A673 (cell line): ENCODE results near the gene USF3. TPM values are rescaled to one million over a fixed set of nuclear protein-coding genes. Genes with fewer than 3 reads are reported as not detected.

Experiments used
- BruUV-seq: library from RNA; stranded (reverse); fragments of 400-500 nt; replicated peaks from 2 replicates; lab custom pipeline; 2021; lab: Mats Ljungman, UMichigan
- CTCF ChIA-PET: fragments of 300-600 bp; sonication (Branson Sonifier 250); formaldehyde crosslinking; loops from one replicate; lab custom pipeline; 2022; ENCODE audit warnings: antibody characterized with exemption; lab: Charles Lee
- POLR2A ChIA-PET: fragments of 300-600 bp; sonication (Branson Sonifier 250); formaldehyde crosslinking; loops from one replicate; lab custom pipeline; 2022; ENCODE audit warnings: antibody characterized with exemption; ENCODE audit not compliant: low non-redundant PET; lab: Charles Lee
- DNase-seq: peaks from one replicate; pipeline ENCODE4 v3.0.0-alpha.2; 2015; ENCODE audit warnings: low spot score
- H3K27ac ChIP-seq: fragments of 200-600 bp; sonication (generic); 2 replicates; pipeline ENCODE4 v1.5.1; 2016; ENCODE audit warnings: mixed run types, low read depth, mild to moderate bottlenecking, mixed read lengths, antibody characterized with exemption, low read length; ENCODE audit not compliant: poor library complexity, severe bottlenecking
- H3K27me3 ChIP-seq: fragments of 200-600 bp; sonication (generic); replicated peaks from 2 replicates; pipeline ENCODE4 v1.6.1; 2017; ENCODE audit warnings: mixed run types, low read depth, mild to moderate bottlenecking, mixed read lengths, antibody characterized with exemption, low read length; ENCODE audit not compliant: insufficient read depth, poor library complexity
- H3K36me3 ChIP-seq: fragments of 200-600 bp; sonication (generic); 2 replicates; pipeline ENCODE4 v1.6.1; 2016; ENCODE audit warnings: mixed run types, mild to moderate bottlenecking, mixed read lengths, antibody characterized with exemption, low read length; ENCODE audit not compliant: insufficient read depth, poor library complexity, severe bottlenecking
- H3K4me1 ChIP-seq: fragments of 200-600 bp; sonication (generic); 2 replicates; pipeline ENCODE4 v1.6.1; 2017; ENCODE audit warnings: mixed run types, mild to moderate bottlenecking, mixed read lengths, antibody characterized with exemption, low read length; ENCODE audit not compliant: insufficient read depth, poor library complexity, severe bottlenecking
- H3K4me3 ChIP-seq: fragments of 200-600 bp; sonication (generic); 2 replicates; pipeline ENCODE4 v1.5.1; 2016; ENCODE audit warnings: low read depth, mixed run types, mild to moderate bottlenecking, mixed read lengths, low read length; ENCODE audit not compliant: poor library complexity, severe bottlenecking
- H3K9me3 ChIP-seq: fragments of 200-600 bp; sonication (generic); 2 replicates; pipeline ENCODE4 v1.6.1; 2016; ENCODE audit warnings: mixed run types, low read depth, mild to moderate bottlenecking, mixed read lengths, antibody characterized with exemption, low read length; ENCODE audit not compliant: poor library complexity, severe bottlenecking
- CTCF ChIP-seq: fragments of 300-800, 200-600 bp; sonication (generic); conservative IDR thresholded peaks from 2 replicates; pipeline ENCODE4 v1.5.1; 2017; ENCODE audit warnings: low read depth, mild to moderate bottlenecking, antibody characterized with exemption, low read length, moderate library complexity, mixed read lengths
- EZH2 ChIP-seq: fragments of 200-600 bp; sonication (generic); IDR thresholded peaks from 2 replicates; pipeline ENCODE4 v1.6.1; 2017; ENCODE audit warnings: borderline replicate concordance, low read depth, mild to moderate bottlenecking, mixed read lengths, antibody characterized with exemption, low read length; ENCODE audit not compliant: poor library complexity, severe bottlenecking
- intact Hi-C: fragments of 100-400 bp; cut with micrococcal nuclease; formaldehyde crosslinking; loops from one replicate; pipeline ENCODE4 v1.10.0; 2022; ENCODE audit not compliant: unreplicated experiment
- total RNA-seq: library from RNA; stranded (reverse); gene quantifications from 2 replicates; pipeline ENCODE4 v1.2.3, GENCODE V29; 2021

The USF3 gene
- total RNA-seq, 1 experiment from 2014 or later = 9.7 TPM

- POLR2A ChIA-PET = no interaction called here
- H3K36me3 ChIP-seq = no peaks in the 10 kb centered on the region
- intact Hi-C loops = no loop called here
- no peak overlapping the region for H3K4me3 ChIP-seq
- no TSS peak for BruUV-seq
- H3K27ac ChIP-seq = no peak overlapping the region
- H3K27me3 ChIP-seq = no peaks in the 10 kb centered on the region
- TF ChIP-seq CTCF (no peak), EZH2 (no peak)
- no peak for DNase-seq
- CTCF ChIA-PET = no interaction called here
- no peaks in the 10 kb centered on the region for H3K9me3 ChIP-seq
- no peaks in the 10 kb centered on the region for H3K4me1 ChIP-seq
Observed at GRCh38 chr3:113606539-113607218, 89.8 kb downstream of the USF3 start.

GRCh38 chr3:113602836-113603235 is 93.6 kb downstream of the USF3 start:
- Histone ChIP-seq H3K4me3 (no peak overlapping the region), H3K36me3 (no peaks in the 10 kb centered on the region), H3K27me3 (no peaks in the 10 kb centered on the region), H3K4me1 (no peaks in the 10 kb centered on the region), H3K9me3 (no peaks in the 10 kb centered on the region), H3K27ac (no peak overlapping the region)
- DNase-seq = no peak
- TF ChIP-seq CTCF (no peak), EZH2 (no peak)
- no TSS peak for BruUV-seq
- intact Hi-C loops = no loop called here
- ChIA-PET CTCF (no interaction called here), POLR2A (no interaction called here)

GRCh38 chr3:113602256-113602655 is 94.2 kb downstream of the USF3 start:
- H3K36me3 ChIP-seq = no peaks in the 10 kb centered on the region
- no peaks in the 10 kb centered on the region for H3K27me3 ChIP-seq
- POLR2A ChIA-PET = no interaction called here
- no peak for DNase-seq
- no TSS peak for BruUV-seq
- no peak overlapping the region for H3K4me3 ChIP-seq
- no peaks in the 10 kb centered on the region for H3K9me3 ChIP-seq
- no peak overlapping the region for H3K27ac ChIP-seq
- intact Hi-C loops = no loop called here
- CTCF ChIA-PET = no interaction called here
- H3K4me1 ChIP-seq = no peaks in the 10 kb centered on the region
- TF ChIP-seq CTCF (no peak), EZH2 (no peak)
